Retinal pigment epithelial cell (primary cell): ENCODE measurements around the gene ANXA7.

ENCODE experiments used
- DNase-seq: peaks from one replicate; pipeline ENCODE4 v3.0.0-alpha.2; 2010; ENCODE audit warnings: low read depth
- H3K4me3 ChIP-seq: 2 replicates; pipeline ENCODE4 v1.5.1; 2011; ENCODE audit warnings: mild to moderate bottlenecking, low read length, control low read depth, moderate library complexity
- TF ChIP-seq, protein P1 (sequence below): conservative IDR thresholded peaks from 2 replicates; pipeline ENCODE4 v1.5.1; 2011; ENCODE audit warnings: low read depth, low read length, control low read depth, inconsistent platforms

Gene ANXA7

GRCh38 chr10:73444457-73444856 is 30.6 kb upstream of the ANXA7 start:
- TF ChIP-seq, protein P1, sequence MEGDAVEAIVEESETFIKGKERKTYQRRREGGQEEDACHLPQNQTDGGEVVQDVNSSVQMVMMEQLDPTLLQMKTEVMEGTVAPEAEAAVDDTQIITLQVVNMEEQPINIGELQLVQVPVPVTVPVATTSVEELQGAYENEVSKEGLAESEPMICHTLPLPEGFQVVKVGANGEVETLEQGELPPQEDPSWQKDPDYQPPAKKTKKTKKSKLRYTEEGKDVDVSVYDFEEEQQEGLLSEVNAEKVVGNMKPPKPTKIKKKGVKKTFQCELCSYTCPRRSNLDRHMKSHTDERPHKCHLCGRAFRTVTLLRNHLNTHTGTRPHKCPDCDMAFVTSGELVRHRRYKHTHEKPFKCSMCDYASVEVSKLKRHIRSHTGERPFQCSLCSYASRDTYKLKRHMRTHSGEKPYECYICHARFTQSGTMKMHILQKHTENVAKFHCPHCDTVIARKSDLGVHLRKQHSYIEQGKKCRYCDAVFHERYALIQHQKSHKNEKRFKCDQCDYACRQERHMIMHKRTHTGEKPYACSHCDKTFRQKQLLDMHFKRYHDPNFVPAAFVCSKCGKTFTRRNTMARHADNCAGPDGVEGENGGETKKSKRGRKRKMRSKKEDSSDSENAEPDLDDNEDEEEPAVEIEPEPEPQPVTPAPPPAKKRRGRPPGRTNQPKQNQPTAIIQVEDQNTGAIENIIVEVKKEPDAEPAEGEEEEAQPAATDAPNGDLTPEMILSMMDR = no peak
- no peak for DNase-seq
- no peak overlapping the region for H3K4me3 ChIP-seq

DNA sequence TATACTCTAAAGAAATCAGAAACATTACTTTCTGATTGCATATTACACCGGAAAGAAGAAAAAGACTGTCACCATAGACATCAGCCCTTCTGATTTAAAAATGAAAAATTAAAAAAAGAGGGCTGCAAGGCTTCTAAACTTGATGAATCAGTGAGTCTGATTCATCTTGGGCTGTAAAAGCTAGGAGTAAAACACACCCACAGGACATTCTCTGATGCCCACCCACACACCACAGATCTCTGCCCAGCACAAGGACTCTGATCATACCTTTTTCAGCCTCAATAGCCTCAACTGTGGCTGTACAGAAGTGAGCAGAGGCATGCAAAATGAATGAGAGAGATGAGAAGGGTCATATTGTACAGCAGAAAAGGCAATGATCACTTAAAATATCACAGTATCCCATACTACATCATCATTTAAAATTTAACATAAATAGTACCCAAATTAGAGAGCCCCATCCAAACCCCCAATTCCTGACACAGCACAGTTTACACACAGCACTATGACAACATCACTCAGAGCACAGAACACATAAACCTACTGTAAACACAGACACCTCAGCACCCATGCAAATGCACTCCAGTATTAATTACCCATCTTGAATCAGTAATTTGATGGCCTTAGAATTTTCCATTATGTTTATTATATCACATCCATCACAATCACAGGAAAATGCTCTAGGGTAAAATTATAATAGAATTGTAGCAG is 25.9 kb upstream of the ANXA7 start:
- no peak for DNase-seq
- TF ChIP-seq, protein P1 = no peak
- no peak overlapping the region for H3K4me3 ChIP-seq

GRCh38 chr10:73439055-73439454 is 25.2 kb upstream of the ANXA7 start:
- no peak overlapping the region for H3K4me3 ChIP-seq
- TF ChIP-seq, protein P1 = no peak
- no peak for DNase-seq

DNA sequence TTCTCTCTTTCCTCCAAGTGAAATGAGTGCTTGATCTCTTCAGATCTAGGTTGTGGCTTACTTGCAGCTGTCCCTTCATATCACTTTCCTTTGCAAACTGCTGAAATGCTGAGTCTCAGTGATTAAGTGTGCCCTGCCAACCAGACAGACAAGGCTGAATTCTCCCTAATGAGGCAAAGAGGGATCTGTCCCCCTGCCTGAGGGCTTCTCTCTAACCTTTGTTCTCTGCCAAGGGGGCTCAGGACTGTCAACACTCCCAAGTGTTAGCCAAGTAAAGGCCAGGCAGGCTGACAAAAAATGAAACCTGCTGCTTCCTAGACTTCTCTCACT is 19.6 kb upstream of the ANXA7 start, which contains the start of gene MSS51:
Gene MSS51 (minus strand): TSS at position 24 of the 330 bp plus-strand sequence. CDS start 5,277 bp downstream, outside the sequence.
- TF ChIP-seq, protein P1 = no peak
- H3K4me3 ChIP-seq = no peak within 1 kb of the TSS
- DNase-seq = no peak

- no peak for DNase-seq
- no peak overlapping the region for H3K4me3 ChIP-seq
- TF ChIP-seq, protein P1 = no peak
Observed at GRCh38 chr10:73432646-73433537, 19.0 kb upstream of the ANXA7 start.

DNA sequence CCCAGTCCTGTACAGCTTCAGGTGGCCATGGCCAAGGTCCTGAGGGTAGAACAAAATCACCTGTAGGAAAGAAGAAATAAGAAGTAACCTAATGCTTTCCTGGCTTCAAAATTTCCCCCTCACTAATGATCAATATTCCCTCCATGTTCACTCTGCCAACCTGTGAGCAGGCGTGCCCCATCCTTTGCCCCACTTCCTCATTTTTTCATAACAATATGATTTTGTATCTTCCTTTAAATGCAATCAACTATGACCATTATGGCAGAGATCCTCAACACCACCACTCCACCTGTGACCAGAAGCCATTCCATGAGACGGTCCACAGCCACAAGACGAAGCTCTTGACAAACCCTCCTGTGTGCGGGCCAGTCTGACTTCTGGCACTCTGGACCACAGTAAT is 12.5 kb upstream of the ANXA7 start:
- TF ChIP-seq, protein P1 = no peak
- H3K4me3 ChIP-seq = no peak overlapping the region
- DNase-seq = no peak
